GM21717 (cell line): ENCODE data around the gene COL12A1.

Experiments used
- ATAC-seq: cut with Tn5 transposase; IDR thresholded peaks from one replicate; pipeline ENCODE4 v1.9.1; 2021; ENCODE audit warnings: mild to moderate bottlenecking, moderate library complexity; ENCODE audit not compliant: unreplicated experiment

COL12A1 gene

DNA sequence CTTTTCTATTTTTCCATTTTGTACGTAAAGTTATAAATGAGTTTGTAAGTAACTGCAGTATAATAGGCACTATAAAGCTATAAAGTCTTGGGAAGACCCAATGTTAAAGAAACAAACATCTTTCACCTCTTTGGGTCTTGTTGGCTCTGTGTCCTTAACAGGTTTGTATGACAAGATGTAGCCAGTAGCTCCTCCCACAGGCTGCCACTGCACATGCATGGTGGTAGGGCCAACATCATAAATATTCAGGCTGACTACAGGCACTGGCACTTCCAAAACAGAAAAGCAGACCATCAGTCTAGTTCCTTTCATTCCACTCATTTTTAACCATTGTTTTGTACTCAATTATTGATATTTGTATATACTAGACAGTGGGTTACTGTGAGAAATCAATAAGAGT is 59.9 kb downstream of the COL12A1 start:
- no peak for ATAC-seq

DNA sequence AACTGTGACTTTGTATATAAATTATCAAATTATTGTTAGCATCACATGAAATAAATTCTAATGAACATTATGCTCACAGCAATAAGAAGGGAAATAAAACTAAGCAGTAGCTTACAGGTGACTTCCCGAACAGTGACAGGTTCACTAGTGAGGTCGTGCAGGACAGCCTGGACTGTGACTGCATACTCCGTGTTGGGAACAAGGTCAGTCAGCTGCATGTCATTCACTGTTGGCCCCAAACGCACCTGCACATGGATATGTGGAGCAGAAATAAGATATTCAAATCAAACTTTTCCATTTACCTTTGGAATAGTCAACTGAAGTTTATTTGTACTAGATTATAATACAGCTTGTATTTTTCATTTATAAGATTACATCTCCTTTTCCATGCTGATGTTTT is 60.6 kb downstream of the COL12A1 start:
- ATAC-seq: no peak

DNA sequence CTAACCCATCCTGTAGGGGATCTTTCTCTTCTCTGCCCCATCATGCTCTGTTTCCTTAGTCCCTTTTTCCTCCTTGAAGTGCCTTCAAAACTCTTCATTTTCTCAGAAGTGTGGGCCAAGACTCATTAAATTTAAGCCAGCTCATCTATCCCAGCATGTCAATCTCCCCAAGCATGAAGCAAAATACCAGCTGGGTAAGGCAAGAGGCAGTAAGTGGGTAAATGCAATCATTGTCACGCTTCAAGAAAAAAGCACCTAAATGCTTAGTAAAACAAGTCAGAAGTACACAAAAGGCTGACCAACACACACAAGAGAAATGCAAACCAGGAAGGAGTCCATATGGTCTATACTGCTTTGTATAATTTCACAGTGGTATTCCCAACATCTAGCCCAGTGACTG is 61.5 kb downstream of the COL12A1 start:
- ATAC-seq: no peak

DNA sequence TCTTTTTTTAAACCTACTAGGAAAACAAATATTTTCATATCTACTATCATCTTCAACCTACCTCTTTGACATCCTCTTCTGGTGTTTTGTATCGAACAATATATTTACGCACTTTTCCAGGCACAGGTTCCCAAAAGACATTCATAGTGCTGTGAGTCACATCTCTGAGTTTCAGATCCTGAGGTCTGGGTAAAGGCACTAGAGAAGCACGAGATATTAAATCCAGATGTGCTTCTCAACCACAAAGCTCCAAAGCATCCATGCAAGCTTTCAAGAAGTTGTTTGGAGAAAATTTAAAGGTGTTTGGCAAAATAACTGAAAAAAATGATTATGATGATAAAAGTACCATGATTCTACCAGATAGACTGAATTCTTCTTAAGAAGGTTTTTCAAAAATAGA is 62.7 kb downstream of the COL12A1 start:
- ATAC-seq: no peak

DNA sequence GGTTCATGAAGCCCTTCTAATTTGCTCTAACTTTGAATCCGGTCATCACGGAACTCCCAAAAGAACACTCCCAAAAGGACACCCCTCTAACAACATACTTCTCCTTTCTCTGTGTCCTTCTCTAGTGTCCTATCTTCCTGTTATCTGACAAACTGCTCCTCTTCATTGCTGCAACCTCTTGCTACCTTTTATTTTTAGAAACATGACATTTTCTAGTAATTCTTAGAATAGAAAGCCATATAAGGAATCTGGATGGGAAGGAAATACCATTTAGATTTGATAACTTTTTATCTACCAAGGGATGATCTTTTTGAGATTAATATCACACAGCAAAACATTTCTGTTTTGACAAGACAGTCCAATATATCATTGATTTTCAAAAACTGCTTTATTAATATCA is 63.1 kb downstream of the COL12A1 start:
- no peak for ATAC-seq

DNA sequence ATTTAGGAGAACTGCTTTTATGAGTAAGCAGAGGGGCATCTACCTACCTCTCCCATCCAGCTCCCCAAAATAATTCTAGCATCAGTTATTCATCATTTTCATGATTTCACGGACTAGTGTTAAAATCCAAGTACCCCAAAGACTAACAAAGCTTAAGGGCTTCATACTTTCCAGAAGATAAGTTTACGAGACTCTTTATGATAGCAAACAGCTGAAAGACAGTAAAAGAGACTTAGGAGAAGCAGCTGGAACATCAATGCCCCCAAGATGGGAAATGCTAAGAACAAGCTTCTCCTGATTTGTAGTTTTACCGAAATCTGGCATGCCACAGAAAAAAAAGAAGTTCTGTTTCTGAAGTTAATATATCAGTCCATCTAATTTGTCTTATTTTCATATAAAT is 70.0 kb downstream of the COL12A1 start:
- ATAC-seq: no peak

DNA sequence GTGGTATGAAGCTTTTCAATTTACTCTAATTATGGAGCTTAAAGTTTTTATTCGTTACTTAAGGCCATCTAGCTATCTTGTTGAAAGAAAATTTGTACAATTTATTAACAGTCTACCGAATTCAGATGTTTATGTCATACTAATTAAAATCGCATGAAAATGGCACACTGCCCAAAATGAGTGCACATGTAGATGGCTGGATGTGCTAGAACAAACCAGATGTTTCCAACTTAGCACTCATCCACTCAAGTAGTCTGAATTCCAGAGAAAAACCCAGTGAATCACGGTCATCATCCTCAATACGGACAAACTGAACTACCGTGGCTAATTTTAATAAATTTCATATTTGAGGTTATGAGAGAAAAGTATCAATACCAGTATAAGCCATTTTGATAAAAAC is 70.4 kb downstream of the COL12A1 start:
- no peak for ATAC-seq

DNA sequence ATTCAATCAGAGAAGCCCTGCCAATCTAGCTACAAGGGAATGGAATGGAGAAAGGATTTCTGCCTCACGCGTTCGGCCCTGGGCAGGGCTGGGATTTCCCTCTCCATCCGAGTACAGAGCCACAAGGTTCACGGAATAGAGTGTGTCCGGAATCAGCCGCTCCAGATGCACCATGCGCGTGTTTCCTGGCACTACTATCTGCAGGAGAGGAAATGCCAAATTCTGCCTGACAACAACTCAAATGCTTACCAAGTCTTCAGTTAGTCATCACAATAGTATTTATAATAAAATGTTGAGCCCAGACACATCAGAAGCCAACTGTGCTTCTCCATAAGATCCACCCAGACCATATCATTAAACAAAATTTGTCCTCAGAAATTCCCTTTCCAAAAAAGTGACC is 75.1 kb downstream of the COL12A1 start:
- no peak for ATAC-seq

DNA sequence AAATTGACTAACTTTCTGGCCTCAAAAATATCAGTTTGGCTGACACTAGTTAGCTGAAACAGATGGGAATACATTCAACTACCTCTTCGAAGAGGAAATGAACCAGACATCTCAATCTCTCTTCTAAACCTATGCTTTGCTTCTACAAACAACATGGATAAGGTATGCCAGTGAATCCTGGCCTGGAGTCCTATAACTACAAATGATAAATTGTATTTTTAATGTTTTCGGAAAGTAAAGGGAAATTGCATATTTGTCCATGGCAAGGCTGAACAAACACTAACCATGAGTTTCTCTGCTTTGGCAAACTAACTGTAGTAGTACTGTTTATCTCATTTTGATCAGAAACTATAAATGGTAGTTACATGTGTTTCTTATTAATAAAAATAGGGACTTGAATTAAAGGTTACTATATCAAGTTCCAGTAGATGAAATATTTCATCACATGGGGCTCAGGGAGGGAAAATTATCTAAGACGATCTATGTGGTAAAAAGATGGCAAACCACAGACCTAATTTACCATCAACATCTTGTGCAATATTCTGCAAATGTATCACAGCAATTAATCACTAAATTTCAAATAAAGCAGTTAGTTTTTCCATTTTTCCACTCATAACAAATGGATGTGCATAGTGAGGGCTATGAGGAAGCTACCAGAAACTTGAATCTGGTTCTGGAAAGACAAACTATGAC is 76.8 kb downstream of the COL12A1 start:
- ATAC-seq: no peak

DNA sequence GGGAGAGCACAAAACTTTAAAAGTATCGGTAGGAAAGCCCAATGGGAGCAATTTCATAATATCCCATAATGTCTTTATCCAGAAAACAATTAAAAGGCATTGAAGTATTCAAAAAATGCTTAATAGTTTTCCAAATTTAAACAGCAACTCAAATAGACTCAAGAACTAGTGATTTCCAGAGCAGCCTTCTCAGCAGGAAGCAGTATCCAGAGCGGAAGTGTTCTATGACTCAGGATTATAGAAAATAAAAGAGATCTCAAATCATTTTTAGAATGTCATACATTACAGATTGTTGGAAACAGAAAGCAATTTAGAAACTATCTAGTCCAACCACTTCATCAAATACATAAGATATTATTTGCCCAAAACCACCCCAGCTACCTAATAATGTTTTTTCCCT is 79.3 kb downstream of the COL12A1 start:
- no peak for ATAC-seq

DNA sequence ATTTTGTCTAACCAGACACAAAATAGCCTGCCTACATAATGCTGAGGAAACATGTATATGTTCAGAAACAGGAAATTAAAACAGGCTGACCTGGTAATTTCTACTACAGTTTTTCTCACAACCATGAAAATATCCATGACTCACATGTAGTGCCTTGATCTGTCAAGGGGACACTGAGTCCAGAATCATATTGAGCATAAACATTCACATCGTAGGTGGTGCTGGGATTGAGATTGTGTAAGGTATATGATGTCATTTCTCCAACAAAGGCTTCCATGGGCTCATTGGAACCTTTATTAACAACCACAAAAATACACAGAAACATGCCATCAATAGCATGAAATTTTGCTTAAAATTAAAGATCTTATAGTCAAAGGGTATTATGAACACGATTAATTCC is 80.9 kb downstream of the COL12A1 start:
- no peak for ATAC-seq

DNA sequence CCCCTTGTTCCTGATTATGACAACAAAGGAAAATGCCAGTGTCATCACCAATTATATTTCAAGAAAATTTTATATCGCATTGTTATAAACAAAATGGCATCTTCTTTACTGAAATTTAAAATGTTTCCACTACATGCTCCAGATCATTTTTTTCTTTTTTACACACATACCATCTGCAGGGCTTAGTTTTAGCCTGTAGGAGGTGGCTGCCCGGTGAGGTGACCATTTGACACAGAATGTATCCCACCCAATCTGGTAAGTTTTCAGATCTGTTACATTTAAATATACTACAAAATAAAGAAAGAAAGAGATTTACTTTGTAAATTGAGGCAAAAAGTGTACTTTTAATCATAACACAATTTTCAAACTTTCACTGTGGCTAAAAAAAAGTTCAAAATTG is 81.8 kb downstream of the COL12A1 start:
- no peak for ATAC-seq

DNA sequence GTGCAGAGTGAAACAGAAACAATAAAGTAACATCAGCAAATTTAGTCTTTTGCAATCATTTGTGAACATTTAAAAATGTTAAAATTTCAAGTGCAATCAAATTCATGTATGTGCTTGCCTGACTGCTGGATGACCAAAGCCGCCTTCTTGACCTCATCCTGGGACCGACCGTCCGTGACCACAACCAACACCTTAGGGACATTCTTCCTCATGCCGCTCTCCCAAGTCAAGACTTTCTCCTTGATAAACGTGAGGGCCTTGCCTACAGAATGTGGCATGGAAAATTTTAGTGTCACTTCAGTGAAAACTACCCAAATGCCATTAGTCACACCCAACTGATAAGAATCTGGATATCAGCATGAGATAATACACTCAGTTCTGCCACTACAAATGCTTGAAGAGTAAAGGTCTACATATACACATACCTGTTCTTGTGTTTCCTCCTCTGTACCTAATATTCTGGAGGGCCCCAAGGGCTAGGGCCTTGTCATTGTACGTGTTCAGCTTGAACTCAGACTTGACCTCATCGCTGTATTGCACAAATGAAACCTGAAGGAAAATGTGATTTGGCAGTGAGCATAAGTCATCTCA is 86.8 kb downstream of the COL12A1 start:
- ATAC-seq: no peak

DNA sequence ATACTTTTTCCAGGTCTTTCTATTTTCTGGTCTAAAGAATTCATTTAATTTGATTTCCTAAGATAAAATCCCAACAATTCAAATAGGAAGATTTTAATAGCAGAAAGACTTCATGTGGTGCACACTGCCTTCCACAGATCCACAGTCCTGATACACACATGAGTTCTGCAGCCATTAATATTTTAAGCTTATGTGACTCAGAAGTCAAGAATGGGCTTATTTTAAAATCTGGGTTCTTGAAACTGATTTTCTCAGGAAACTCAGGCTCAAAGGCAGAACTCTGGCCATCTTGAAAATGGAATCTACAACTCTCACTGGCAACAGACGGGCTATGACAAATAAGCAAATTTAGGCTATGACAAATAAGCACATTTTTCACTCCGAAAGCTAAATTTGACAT is 88.2 kb downstream of the COL12A1 start:
- no peak for ATAC-seq

DNA sequence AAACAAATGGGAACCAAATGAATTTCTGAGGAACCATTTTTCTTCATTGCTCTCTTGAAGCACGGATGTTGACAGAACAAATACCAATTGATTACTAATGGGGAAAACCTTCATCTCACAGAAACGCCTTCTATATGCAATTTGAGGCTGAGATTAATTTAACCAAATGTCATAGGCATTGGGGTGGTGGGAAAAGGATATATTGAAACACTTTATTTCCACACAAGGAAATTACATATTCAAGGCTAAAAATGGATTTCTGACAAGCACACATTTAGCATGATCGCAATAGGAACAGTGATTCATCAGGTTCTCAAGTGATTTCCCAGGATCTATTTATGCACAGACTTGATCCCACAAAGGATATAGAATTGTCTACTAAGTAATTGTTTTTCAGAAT is 88.9 kb downstream of the COL12A1 start:
- ATAC-seq: no peak

DNA sequence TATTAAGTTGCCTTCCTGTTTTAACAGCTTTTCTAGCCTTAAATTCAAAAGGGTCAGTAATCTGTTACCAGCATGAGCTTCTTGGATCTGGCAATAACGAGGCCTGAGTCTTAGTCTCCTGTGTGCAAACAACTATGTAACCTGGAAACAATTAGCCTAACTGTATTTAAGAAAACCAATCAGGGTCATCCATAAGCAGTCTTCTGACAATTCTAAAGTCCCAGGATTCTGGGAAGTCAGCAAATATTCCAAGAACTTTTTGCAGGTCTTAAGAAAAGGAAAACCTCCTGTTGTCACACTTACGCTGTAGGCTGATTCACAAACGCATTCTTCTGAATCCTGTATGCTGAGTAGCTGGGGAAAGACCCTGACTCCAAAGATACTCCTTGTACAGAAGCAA is 90.4 kb downstream of the COL12A1 start:
- no peak for ATAC-seq

DNA sequence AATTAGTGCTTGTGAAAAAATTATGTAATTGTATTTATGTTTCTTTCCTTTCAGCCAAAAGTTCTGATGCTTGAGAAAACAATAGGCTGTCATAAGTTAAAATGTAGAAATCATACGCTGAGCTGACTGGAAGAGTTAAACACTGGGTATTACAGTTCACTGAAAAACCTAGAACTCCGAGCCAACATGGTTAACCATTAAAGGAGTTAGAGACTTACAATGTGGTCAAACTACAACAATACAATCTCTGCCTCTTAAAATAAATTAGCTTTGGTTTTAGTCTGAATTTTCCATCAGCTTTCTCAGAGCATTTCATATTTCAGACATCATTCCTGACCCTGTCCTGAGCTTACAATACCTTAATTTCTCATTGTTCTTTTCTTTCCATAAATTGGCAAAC is 91.0 kb downstream of the COL12A1 start:
- ATAC-seq: no peak

DNA sequence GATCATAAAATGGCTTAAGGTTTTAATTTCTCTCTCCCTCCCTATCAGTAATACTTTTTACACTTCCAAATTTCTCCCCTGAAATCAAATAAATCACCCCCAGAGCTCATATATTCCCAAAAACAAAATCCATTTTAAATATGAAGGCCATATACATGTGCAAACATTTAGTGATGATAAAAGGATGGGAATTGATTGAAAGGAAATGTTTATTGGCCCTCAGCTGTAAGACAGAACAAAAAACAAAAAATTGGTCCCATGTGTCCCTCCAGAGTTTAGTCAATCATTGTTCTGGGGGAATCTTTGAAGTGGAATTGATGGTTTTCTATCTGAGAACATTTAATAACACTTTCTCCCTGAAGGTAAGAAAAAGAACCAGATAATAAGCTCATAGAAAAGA is 91.7 kb downstream of the COL12A1 start:
- ATAC-seq: no peak

DNA sequence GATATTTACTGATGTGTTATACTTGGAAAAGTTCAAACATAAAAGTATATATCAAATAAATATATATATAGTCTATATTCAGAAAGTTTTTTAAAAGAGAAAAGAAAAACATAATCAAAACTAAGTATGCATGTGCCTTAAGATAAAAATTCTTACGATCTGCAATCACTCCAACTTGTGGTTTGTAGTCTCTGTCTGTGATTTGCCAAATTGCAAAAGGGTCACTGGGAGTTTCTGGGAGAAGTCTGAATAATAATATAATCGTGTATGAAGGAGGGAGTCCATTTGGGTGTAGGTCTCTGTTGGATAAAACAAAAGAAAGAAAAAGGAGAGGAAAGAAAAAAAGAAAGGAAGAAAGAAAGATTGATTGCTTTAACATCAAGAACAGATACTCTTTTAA is 92.4 kb downstream of the COL12A1 start:
- no peak for ATAC-seq

DNA sequence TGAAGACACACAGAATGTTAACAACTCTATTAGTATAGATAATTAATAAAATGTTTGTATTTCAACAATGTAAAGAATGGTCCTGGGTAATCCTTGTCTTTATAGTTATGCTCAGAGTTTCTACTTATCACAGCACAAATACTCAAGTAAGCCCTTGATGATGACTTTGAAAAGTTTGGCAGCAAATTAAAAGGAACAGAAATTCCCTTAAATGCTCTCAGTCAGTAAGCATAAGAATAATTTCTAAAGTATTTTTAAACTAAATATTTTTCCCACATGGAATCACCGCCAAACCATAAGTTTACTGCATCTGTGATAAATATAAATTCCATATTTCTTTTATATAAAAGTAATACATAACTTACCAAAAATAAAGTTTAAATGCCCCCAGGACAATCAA is 96.1 kb downstream of the COL12A1 start:
- no peak for ATAC-seq

DNA sequence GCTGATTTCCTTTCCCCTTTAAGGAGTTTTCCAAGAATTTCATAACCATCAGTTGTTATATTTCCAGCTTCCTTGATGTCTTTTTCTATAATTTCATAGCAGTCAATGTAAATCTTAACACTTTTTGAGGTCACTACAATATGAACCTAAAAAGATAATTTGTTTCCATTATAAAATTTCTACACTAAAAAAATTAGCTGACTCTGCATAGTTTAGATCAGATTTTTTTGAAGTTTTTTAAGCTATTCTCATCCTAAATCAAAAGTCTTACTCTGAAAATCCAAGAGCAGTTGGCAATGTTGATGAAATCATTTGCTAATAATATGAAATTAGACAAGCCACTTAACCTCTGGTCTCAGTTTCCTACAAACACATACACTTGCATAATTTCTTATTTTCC is 96.8 kb downstream of the COL12A1 start:
- ATAC-seq: no peak

DNA sequence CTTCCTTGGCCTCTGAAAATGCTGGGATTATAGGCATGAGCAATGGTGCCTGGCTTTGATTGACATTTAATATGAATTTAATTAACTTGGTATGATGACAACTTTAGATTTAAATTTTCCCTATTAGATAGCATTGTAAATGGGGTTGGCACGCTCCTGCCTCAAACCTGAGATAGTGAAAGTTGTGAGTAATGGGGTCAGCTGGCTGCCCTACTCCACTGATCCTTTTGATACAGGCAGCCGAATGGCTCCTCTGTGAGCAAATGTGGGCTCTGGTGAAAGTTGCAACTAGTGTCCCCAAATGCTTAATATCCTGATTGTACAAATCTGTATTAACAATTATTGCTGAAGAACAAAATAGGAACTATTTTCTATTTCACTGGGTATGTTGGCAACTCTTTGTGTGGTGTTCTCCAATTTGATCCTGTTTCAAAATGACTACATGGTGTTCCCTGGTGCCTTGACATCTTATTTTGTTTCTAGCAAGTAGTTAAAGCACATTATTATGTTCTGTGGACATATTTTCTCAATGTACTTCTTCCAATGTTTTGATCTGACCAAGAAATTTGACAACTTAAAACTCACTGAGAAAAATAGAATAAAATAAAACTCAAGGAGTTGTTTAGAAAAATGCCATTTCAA is 97.4 kb downstream of the COL12A1 start:
- no peak for ATAC-seq

DNA sequence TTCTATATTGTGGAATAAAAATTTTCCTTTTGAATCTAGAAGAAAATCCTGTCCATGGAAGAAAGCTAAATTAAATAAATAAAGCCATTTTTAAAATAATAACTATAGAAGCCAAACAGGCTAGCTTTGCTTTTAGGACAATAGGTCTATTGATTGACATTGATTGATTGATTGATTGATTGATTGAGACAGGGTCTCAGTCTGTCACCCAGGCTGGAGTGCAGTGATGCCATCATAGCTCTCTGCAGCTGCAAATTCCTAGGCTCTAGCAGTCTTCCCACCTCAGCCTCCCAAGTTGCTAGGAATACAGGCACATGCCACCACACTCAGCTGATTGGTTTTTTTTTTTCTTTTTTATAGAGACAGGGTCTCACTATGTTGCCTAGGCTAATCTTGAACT is 97.9 kb downstream of the COL12A1 start:
- no peak for ATAC-seq
